ENCODE data around the gene TIMP3. TPM values are rescaled to one million over a fixed set of nuclear protein-coding genes. Genes with fewer than 3 reads are reported as not detected.

Gene TIMP3
- 1.7 and 4.4 TPM in 2 replicates for polyA plus RNA-seq

DNA sequence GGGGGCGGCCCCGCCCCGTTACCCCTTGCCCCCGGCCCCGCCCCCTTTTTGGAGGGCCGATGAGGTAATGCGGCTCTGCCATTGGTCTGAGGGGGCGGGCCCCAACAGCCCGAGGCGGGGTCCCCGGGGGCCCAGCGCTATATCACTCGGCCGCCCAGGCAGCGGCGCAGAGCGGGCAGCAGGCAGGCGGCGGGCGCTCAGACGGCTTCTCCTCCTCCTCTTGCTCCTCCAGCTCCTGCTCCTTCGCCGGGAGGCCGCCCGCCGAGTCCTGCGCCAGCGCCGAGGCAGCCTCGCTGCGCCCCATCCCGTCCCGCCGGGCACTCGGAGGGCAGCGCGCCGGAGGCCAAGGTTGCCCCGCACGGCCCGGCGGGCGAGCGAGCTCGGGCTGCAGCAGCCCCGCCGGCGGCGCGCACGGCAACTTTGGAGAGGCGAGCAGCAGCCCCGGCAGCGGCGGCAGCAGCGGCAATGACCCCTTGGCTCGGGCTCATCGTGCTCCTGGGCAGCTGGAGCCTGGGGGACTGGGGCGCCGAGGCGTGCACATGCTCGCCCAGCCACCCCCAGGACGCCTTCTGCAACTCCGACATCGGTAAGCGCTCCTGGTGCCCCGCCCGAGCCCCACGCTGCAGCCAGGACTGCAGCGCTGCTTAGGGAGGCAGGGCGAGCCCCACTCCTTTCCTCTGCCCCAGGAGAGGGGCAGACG lies at the start of gene TIMP3:
TSS of gene TIMP3 (plus strand) at position 169 of the 700 bp plus-strand sequence. CDS start at position 466, 297 bp downstream.

